Activated CD8-positive, alpha-beta T cell treated with anti-CD3 and anti-CD28 coated beads for 36 hours (primary cell): ENCODE measurements around the gene LRRC45. TPM values are rescaled to one million over a fixed set of nuclear protein-coding genes. Genes with fewer than 3 reads are reported as not detected.

Experiments
- ATAC-seq: fragments of 200-7000 bp; cut with Tn5 transposase; one replicate; pipeline ENCODE4 v1.10.0; 2021; ENCODE audit warnings: mild to moderate bottlenecking, moderate library complexity
- CTCF ChIA-PET: fragments of 350-600 bp; sonication (Branson Sonifier 250); formaldehyde crosslinking; loops from one replicate; lab custom pipeline; 2021; ENCODE audit warnings: antibody characterized with exemption; lab: Charles Lee
- POLR2A ChIA-PET: fragments of 350-600 bp; sonication (Branson Sonifier 250); formaldehyde crosslinking; loops from one replicate; lab custom pipeline; 2021; ENCODE audit warnings: antibody characterized with exemption; lab: Charles Lee
- DNase-seq: peaks from one replicate; pipeline ENCODE4 v3.0.0-alpha.2; 2020
- H3K27ac Mint-ChIP-seq: one replicate; pipeline ENCODE4 v1.8.0; 2021; ENCODE audit warnings: mild to moderate bottlenecking, mixed read lengths
- H3K27me3 Mint-ChIP-seq: one replicate; pipeline ENCODE4 v1.8.0; 2021; ENCODE audit warnings: mixed read lengths
- H3K36me3 Mint-ChIP-seq: one replicate; pipeline ENCODE4 v1.8.0; 2021; ENCODE audit warnings: low read depth, mixed read lengths
- H3K4me1 Mint-ChIP-seq: one replicate; pipeline ENCODE4 v1.8.0; 2021; ENCODE audit warnings: low read depth, mixed read lengths
- H3K4me3 Mint-ChIP-seq: one replicate; pipeline ENCODE4 v1.8.0; 2021; ENCODE audit warnings: mild to moderate bottlenecking, moderate library complexity, mixed read lengths
- H3K9me3 Mint-ChIP-seq: one replicate; pipeline ENCODE4 v1.8.0; 2021; ENCODE audit warnings: mixed read lengths
- intact Hi-C: fragments of 100-400 bp; cut with micrococcal nuclease; formaldehyde crosslinking; loops from one replicate; pipeline ENCODE4 v1.10.0; 2022
- total RNA-seq, 2 experiments: library from RNA; stranded (reverse); gene quantifications; one replicate each; pipeline ENCODE4 v1.2.3, GENCODE V29; 2021
- TF ChIP-seq, protein P1 (sequence below): fragments of 200-600 bp; IDR thresholded peaks from one replicate; pipeline ENCODE4 v1.8.0; 2022; ENCODE audit warnings: antibody characterized with exemption, mild to moderate bottlenecking

Gene LRRC45
- total RNA-seq, 2 experiments from 2014 or later = 12.9 TPM

GRCh38 chr17:82000803-82001570 lies 22.1 kb upstream of the LRRC45 start:
- intact Hi-C loops = no loop called here
- no peaks in the 10 kb centered on the region for H3K4me1 Mint-ChIP-seq

GRCh38 chr17:82001571-82002056 lies 21.5 kb upstream of the LRRC45 start:
- Mint-ChIP-seq H3K27me3 (no peaks in the 10 kb centered on the region), H3K4me1 (no peaks in the 10 kb centered on the region), H3K27ac (no peak overlapping the region), H3K36me3 (no peaks in the 10 kb centered on the region), H3K4me3 (no peak overlapping the region), H3K9me3 (no peaks in the 10 kb centered on the region)
- DNase-seq (no peak), ATAC-seq (no peak)
- intact Hi-C loops = no loop called here
- ChIA-PET CTCF (no interaction called here), POLR2A (no interaction called here)
- TF ChIP-seq, protein P1, sequence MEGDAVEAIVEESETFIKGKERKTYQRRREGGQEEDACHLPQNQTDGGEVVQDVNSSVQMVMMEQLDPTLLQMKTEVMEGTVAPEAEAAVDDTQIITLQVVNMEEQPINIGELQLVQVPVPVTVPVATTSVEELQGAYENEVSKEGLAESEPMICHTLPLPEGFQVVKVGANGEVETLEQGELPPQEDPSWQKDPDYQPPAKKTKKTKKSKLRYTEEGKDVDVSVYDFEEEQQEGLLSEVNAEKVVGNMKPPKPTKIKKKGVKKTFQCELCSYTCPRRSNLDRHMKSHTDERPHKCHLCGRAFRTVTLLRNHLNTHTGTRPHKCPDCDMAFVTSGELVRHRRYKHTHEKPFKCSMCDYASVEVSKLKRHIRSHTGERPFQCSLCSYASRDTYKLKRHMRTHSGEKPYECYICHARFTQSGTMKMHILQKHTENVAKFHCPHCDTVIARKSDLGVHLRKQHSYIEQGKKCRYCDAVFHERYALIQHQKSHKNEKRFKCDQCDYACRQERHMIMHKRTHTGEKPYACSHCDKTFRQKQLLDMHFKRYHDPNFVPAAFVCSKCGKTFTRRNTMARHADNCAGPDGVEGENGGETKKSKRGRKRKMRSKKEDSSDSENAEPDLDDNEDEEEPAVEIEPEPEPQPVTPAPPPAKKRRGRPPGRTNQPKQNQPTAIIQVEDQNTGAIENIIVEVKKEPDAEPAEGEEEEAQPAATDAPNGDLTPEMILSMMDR = no peak

More at GRCh38 chr17:82000803-82001570, 22.1 kb upstream of the LRRC45 start:
- no peaks in the 10 kb centered on the region for H3K36me3 Mint-ChIP-seq
- ChIA-PET CTCF (no interaction called here), POLR2A (no interaction called here)
- DNase-seq (no peak), ATAC-seq (no peak)
- H3K9me3 Mint-ChIP-seq = no peaks in the 10 kb centered on the region
- no peak overlapping the region for H3K27ac Mint-ChIP-seq
- TF ChIP-seq, protein P1 = no peak
- no peak overlapping the region for H3K4me3 Mint-ChIP-seq
- H3K27me3 Mint-ChIP-seq = no peaks in the 10 kb centered on the region

GRCh38 chr17:82003411-82004381 lies 19.4 kb upstream of the LRRC45 start:
- ATAC-seq (peak; percentile 59), DNase-seq (peak; percentile 23)
- Mint-ChIP-seq H3K4me3 (no peak overlapping the region), H3K4me1 (no peaks in the 10 kb centered on the region), H3K36me3 (no peaks in the 10 kb centered on the region), H3K27me3 (no peaks in the 10 kb centered on the region), H3K27ac (no peak overlapping the region), H3K9me3 (no peaks in the 10 kb centered on the region)
- TF ChIP-seq, protein P1 = no peak
- intact Hi-C loops = no loop called here
- CTCF ChIA-PET = interaction anchor here (1.4 to 3.5 kb wide), 2 partner anchors 17 to 44 kb away, joined by 5 to 11 read pairs; no protein-coding TSS in a partner anchor
- POLR2A ChIA-PET = interaction anchor here (0.6 kb wide), 2 partner anchors 179 to 507 kb away, joined by 3 read pairs; no protein-coding TSS in a partner anchor

DNA sequence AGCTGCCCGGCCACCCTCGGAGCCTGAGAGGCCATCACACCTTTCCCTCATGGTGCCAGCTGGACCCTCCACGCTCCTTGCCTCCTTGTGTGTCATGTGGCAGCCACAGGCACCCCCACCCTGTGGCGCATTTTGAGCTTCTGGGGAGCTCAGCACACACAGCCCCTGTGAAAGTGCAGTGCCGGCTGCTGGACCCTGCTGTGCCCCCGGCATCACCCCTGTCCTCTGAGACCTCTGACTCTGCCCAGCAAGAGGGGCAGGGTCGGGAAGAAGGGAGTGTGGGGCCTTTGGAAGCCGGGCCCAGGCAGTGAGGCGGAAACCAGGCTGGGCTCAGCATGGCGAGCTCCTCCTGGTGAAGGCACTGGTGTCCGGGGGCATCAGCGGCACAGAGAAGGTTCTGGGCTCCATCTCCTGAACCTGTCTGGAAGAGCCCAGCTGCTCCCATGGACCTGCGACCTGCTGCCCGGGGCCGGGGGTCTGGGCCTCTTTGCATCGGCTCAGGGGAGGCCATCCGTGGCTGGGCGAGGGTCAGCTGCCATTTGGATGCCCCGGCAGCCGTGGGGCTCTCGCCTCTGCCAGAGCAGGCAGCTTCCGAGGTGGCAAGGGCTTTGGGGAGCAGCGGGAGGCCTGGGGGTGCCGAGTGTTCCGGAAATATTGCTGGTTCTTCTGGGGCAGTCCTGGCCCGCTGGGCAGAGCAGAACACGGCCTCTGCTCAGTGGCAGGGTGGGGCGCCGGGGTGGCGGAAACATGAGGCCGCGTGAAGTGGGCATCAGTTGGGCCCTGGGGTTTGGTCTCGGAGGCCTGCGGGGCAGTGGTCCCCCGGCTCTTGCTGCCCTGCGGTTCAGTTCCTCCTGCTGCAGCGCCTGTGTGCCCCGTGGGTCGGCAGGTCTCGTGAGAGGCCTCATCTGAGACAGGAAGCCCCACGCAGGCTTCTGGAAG lies 18.3 kb upstream of the LRRC45 start:
- no peak for ATAC-seq
- intact Hi-C loops = no loop called here
- H3K36me3 Mint-ChIP-seq = no peaks in the 10 kb centered on the region
- ChIA-PET CTCF (interaction anchor here (1.1 to 3.5 kb wide), 3 partner anchors 15 to 45 kb away, joined by 3 to 11 read pairs (median 5); no protein-coding TSS in a partner anchor), POLR2A (no interaction called here)
- H3K9me3 Mint-ChIP-seq = no peaks in the 10 kb centered on the region
- DNase-seq = no peak
- no peaks in the 10 kb centered on the region for H3K27me3 Mint-ChIP-seq
- no peak overlapping the region for H3K4me3 Mint-ChIP-seq
- TF ChIP-seq, protein P1 = no peak
- H3K27ac Mint-ChIP-seq = no peak overlapping the region
- peaks cover 6% of the 10 kb centered on the region for H3K4me1 Mint-ChIP-seq
